ENCODE results near the gene DGKI. TPM values are rescaled to one million over a fixed set of nuclear protein-coding genes. Genes with fewer than 3 reads are reported as not detected.

The DGKI gene
- total RNA-seq, 2 donors from 2014 or later = 17.8 to 18.2 TPM

GRCh38 chr7:137507096-137507495, 339.7 kb downstream of the DGKI start:
- DNase-seq = no peak
- no peaks in the 10 kb centered on the region for H3K36me3 Mint-ChIP-seq (ENCODE audit: insufficient read depth in 2 of 2)
- ATAC-seq (replicated peaks in 1 of 2) = no peak
- H3K9me3 Mint-ChIP-seq = peaks cover 2 to 3% of the 10 kb centered on the region in 2 donors
- H3K27ac Mint-ChIP-seq = no peak overlapping the region
- no peaks in the 10 kb centered on the region for H3K4me1 Mint-ChIP-seq (ENCODE audit: low read depth)
- no peaks in the 10 kb centered on the region for H3K27me3 Mint-ChIP-seq (ENCODE audit: low read depth)
- no peak overlapping the region for H3K4me3 Mint-ChIP-seq

- DNase-seq (no peak), ATAC-seq (replicated peaks in 1 of 2) (no peak)
- H3K9me3 Mint-ChIP-seq = peaks cover 2 to 3% of the 10 kb centered on the region in 2 donors
- no peaks in the 10 kb centered on the region for H3K27me3 Mint-ChIP-seq (ENCODE audit: low read depth)
- H3K27ac Mint-ChIP-seq = no peak overlapping the region
- H3K36me3 Mint-ChIP-seq (ENCODE audit: insufficient read depth in 2 of 2) = no peaks in the 10 kb centered on the region
- H3K4me3 Mint-ChIP-seq = no peak overlapping the region
- H3K4me1 Mint-ChIP-seq (ENCODE audit: low read depth) = no peaks in the 10 kb centered on the region
These were observed 340.7 kb downstream of the DGKI start for GRCh38 chr7:137506031-137506430.

GRCh38 chr7:137501562-137501961, 345.2 kb downstream of the DGKI start:
- no peaks in the 10 kb centered on the region for H3K27me3 Mint-ChIP-seq (ENCODE audit: low read depth)
- H3K27ac Mint-ChIP-seq = no peak overlapping the region
- ATAC-seq (replicated peaks in 1 of 2) (no peak), DNase-seq (no peak)
- H3K9me3 Mint-ChIP-seq = peaks cover 0 to 2% of the 10 kb centered on the region in 2 donors
- no peak overlapping the region for H3K4me3 Mint-ChIP-seq
- H3K4me1 Mint-ChIP-seq (ENCODE audit: low read depth) = no peaks in the 10 kb centered on the region
- no peaks in the 10 kb centered on the region for H3K36me3 Mint-ChIP-seq (ENCODE audit: insufficient read depth in 2 of 2)

- H3K27me3 Mint-ChIP-seq (ENCODE audit: low read depth) = no peaks in the 10 kb centered on the region
- ATAC-seq (replicated peaks in 1 of 2) (no peak), DNase-seq (no peak)
- no peak overlapping the region for H3K4me3 Mint-ChIP-seq
- H3K27ac Mint-ChIP-seq = no peak overlapping the region
- peaks cover 0 to 3% of the 10 kb centered on the region in 2 donors for H3K36me3 Mint-ChIP-seq (ENCODE audit: insufficient read depth in 2 of 2)
- no peaks in the 10 kb centered on the region for H3K4me1 Mint-ChIP-seq (ENCODE audit: low read depth)
- peaks cover 7 to 10% of the 10 kb centered on the region in 2 donors for H3K9me3 Mint-ChIP-seq
These were observed 353.9 kb downstream of the DGKI start for GRCh38 chr7:137492889-137493288.

GRCh38 chr7:137489880-137490279, 356.9 kb downstream of the DGKI start:
- Mint-ChIP-seq H3K36me3 (ENCODE audit: insufficient read depth in 2 of 2) (peaks cover 0 to 3% of the 10 kb centered on the region in 2 donors), H3K9me3 (peaks cover 5 to 9% of the 10 kb centered on the region in 2 donors), H3K4me1 (ENCODE audit: low read depth) (no peaks in the 10 kb centered on the region), H3K27ac (no peak overlapping the region), H3K4me3 (no peak overlapping the region), H3K27me3 (ENCODE audit: low read depth) (no peaks in the 10 kb centered on the region)
- DNase-seq = no peak
- ATAC-seq (replicated peaks in 1 of 2) = no peak

GRCh38 chr7:137488038-137488437, 358.7 kb downstream of the DGKI start:
- Mint-ChIP-seq H3K27ac (no peak overlapping the region), H3K27me3 (ENCODE audit: low read depth) (no peaks in the 10 kb centered on the region), H3K9me3 (peaks cover 2 to 4% of the 10 kb centered on the region in 2 donors), H3K4me1 (ENCODE audit: low read depth) (no peaks in the 10 kb centered on the region), H3K36me3 (ENCODE audit: insufficient read depth in 2 of 2) (no peaks in the 10 kb centered on the region), H3K4me3 (no peak overlapping the region)
- DNase-seq (no peak), ATAC-seq (replicated peaks in 1 of 2) (no peak)

GRCh38 chr7:137485818-137486217, 361.0 kb downstream of the DGKI start:
- H3K4me3 Mint-ChIP-seq = no peak overlapping the region

GRCh38 chr7:137484326-137484725, 362.4 kb downstream of the DGKI start:
- Mint-ChIP-seq H3K9me3 (peaks cover 2 to 4% of the 10 kb centered on the region in 2 donors), H3K4me1 (ENCODE audit: low read depth) (no peaks in the 10 kb centered on the region), H3K27me3 (ENCODE audit: low read depth) (no peaks in the 10 kb centered on the region), H3K27ac (no peak overlapping the region), H3K36me3 (ENCODE audit: insufficient read depth in 2 of 2) (no peaks in the 10 kb centered on the region), H3K4me3 (no peak overlapping the region)
- ATAC-seq (replicated peaks in 1 of 2) (no peak), DNase-seq (no peak)

More at GRCh38 chr7:137485818-137486217, 361.0 kb downstream of the DGKI start:
- Mint-ChIP-seq H3K4me1 (ENCODE audit: low read depth) (no peaks in the 10 kb centered on the region), H3K36me3 (ENCODE audit: insufficient read depth in 2 of 2) (no peaks in the 10 kb centered on the region), H3K27me3 (ENCODE audit: low read depth) (no peaks in the 10 kb centered on the region), H3K9me3 (peaks cover 2 to 4% of the 10 kb centered on the region in 2 donors), H3K27ac (no peak overlapping the region)
- ATAC-seq (replicated peaks in 1 of 2) (no peak), DNase-seq (no peak)

- H3K27me3 Mint-ChIP-seq (ENCODE audit: low read depth) = no peaks in the 10 kb centered on the region
- no peak overlapping the region for H3K4me3 Mint-ChIP-seq
- H3K36me3 Mint-ChIP-seq (ENCODE audit: insufficient read depth in 2 of 2) = no peaks in the 10 kb centered on the region
These were observed 364.3 kb downstream of the DGKI start for GRCh38 chr7:137482466-137482865.

GRCh38 chr7:137480824-137481365, 365.9 kb downstream of the DGKI start:
- Mint-ChIP-seq H3K27me3 (ENCODE audit: low read depth) (no peaks in the 10 kb centered on the region), H3K9me3 (peaks cover 2 to 4% of the 10 kb centered on the region in 2 donors), H3K27ac (no peak overlapping the region), H3K4me3 (no peak overlapping the region), H3K4me1 (ENCODE audit: low read depth) (no peaks in the 10 kb centered on the region), H3K36me3 (ENCODE audit: insufficient read depth in 2 of 2) (no peaks in the 10 kb centered on the region)
- no peak for ATAC-seq (replicated peaks in 1 of 2)
- no peak for DNase-seq

More at GRCh38 chr7:137482466-137482865, 364.3 kb downstream of the DGKI start:
- H3K27ac Mint-ChIP-seq = no peak overlapping the region
- no peaks in the 10 kb centered on the region for H3K4me1 Mint-ChIP-seq (ENCODE audit: low read depth)
- H3K9me3 Mint-ChIP-seq = peaks cover 2 to 4% of the 10 kb centered on the region in 2 donors
- ATAC-seq (replicated peaks in 1 of 2) (no peak), DNase-seq (no peak)

GRCh38 chr7:137480401-137480800, 366.4 kb downstream of the DGKI start:
- ATAC-seq (replicated peaks in 1 of 2) (no peak), DNase-seq (no peak)
- no peaks in the 10 kb centered on the region for H3K4me1 Mint-ChIP-seq (ENCODE audit: low read depth)
- H3K9me3 Mint-ChIP-seq = peaks cover 2 to 4% of the 10 kb centered on the region in 2 donors
- H3K27me3 Mint-ChIP-seq (ENCODE audit: low read depth) = no peaks in the 10 kb centered on the region
- H3K27ac Mint-ChIP-seq = no peak overlapping the region
- H3K4me3 Mint-ChIP-seq = no peak overlapping the region
- H3K36me3 Mint-ChIP-seq (ENCODE audit: insufficient read depth in 2 of 2) = no peaks in the 10 kb centered on the region

- DNase-seq (no peak), ATAC-seq (replicated peaks in 1 of 2) (no peak)
- no peak overlapping the region for H3K4me3 Mint-ChIP-seq
- no peaks in the 10 kb centered on the region for H3K4me1 Mint-ChIP-seq (ENCODE audit: low read depth)
- H3K36me3 Mint-ChIP-seq (ENCODE audit: insufficient read depth in 2 of 2) = no peaks in the 10 kb centered on the region
- no peaks in the 10 kb centered on the region for H3K27me3 Mint-ChIP-seq (ENCODE audit: low read depth)
- H3K9me3 Mint-ChIP-seq = no peaks in the 10 kb centered on the region
- no peak overlapping the region for H3K27ac Mint-ChIP-seq
These were observed 369.8 kb downstream of the DGKI start for GRCh38 chr7:137476937-137477336.

- ATAC-seq (replicated peaks in 1 of 2) = no peak
- no peak overlapping the region for H3K27ac Mint-ChIP-seq
These were observed 370.8 kb downstream of the DGKI start for GRCh38 chr7:137475966-137476365.

GRCh38 chr7:137474540-137475026, 372.2 kb downstream of the DGKI start:
- Mint-ChIP-seq H3K27ac (no peak overlapping the region), H3K4me3 (no peak overlapping the region), H3K9me3 (no peaks in the 10 kb centered on the region), H3K27me3 (ENCODE audit: low read depth) (no peaks in the 10 kb centered on the region), H3K36me3 (ENCODE audit: insufficient read depth in 2 of 2) (no peaks in the 10 kb centered on the region), H3K4me1 (ENCODE audit: low read depth) (no peaks in the 10 kb centered on the region)
- ATAC-seq (replicated peaks in 1 of 2) (no peak), DNase-seq (no peak)

More at GRCh38 chr7:137475966-137476365, 370.8 kb downstream of the DGKI start:
- DNase-seq = no peak
- H3K27me3 Mint-ChIP-seq (ENCODE audit: low read depth) = no peaks in the 10 kb centered on the region
- no peak overlapping the region for H3K4me3 Mint-ChIP-seq
- H3K36me3 Mint-ChIP-seq (ENCODE audit: insufficient read depth in 2 of 2) = no peaks in the 10 kb centered on the region
- H3K9me3 Mint-ChIP-seq = no peaks in the 10 kb centered on the region
- no peaks in the 10 kb centered on the region for H3K4me1 Mint-ChIP-seq (ENCODE audit: low read depth)
